ENCODE data around the gene DAZAP1.

DNA sequence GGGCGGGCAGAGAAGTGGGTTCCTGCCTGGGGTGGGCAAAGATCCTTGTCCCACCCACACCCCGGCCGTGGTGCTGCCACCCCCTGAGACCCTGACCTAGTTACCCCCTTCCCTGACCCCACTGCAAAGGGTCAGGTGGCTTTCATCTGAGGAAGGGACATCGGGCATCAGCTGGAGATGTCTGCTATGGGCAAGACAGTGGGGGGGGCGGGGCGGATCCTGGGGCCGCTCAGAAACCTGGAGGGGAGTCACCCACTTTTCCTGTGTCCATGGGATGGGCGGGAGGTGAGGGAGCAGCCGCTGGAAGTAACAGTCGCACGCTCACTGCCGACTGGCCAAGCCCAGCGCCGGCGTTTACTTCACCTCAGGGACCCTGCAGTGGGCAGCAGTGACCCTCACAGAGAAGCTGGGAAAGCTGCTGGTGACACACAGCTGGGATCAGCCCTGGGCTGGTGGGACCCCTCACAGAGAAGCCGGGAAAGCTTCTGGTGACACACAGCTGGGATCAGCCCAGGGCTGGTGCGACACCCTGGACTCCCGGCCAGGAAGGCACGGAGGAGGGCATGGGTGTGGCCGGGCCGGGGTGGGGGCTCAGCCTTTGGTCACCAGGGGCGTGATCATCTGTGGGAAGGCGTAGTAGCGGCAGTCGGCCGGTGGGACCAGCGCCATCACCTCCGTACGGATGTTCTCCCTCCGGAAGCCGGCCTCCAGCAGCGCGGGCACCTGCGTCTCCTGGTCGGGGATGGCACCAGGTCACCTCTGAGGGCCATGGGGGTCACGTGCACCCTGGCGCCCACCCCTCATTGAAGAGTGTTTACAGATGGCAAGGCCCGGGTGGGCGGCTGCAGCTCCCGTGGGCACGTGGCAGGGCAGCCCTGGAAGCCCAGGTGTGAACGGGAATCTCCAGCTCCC is 10.4 kb upstream of the DAZAP1 start:
- TF ChIP-seq, protein P1, sequence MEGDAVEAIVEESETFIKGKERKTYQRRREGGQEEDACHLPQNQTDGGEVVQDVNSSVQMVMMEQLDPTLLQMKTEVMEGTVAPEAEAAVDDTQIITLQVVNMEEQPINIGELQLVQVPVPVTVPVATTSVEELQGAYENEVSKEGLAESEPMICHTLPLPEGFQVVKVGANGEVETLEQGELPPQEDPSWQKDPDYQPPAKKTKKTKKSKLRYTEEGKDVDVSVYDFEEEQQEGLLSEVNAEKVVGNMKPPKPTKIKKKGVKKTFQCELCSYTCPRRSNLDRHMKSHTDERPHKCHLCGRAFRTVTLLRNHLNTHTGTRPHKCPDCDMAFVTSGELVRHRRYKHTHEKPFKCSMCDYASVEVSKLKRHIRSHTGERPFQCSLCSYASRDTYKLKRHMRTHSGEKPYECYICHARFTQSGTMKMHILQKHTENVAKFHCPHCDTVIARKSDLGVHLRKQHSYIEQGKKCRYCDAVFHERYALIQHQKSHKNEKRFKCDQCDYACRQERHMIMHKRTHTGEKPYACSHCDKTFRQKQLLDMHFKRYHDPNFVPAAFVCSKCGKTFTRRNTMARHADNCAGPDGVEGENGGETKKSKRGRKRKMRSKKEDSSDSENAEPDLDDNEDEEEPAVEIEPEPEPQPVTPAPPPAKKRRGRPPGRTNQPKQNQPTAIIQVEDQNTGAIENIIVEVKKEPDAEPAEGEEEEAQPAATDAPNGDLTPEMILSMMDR (IDR thresholded peaks at IDR 0.05) = no peak
- TF ChIP-seq POLR2A (IDR thresholded peaks at IDR 0.05) = no peak
- no peak for TF ChIP-seq EP300 (IDR thresholded peaks at IDR 0.05)

Measured in ovary (tissue), 3 donors.